Fibroblast of the conjunctiva (primary cell): ENCODE measurements around the gene DACH1.

ENCODE experiments used
- DNase-seq: peaks from one replicate; pipeline ENCODE4 v3.0.0-alpha.2; 2010; ENCODE audit warnings: low read depth

DACH1 gene

GRCh38 chr13:71774863-71775262 lies 92.1 kb downstream of the DACH1 start:
- DNase-seq: no peak

GRCh38 chr13:71773531-71773930 lies 93.5 kb downstream of the DACH1 start:
- no peak for DNase-seq

GRCh38 chr13:71772361-71772760 lies 94.6 kb downstream of the DACH1 start:
- DNase-seq: no peak

DNA sequence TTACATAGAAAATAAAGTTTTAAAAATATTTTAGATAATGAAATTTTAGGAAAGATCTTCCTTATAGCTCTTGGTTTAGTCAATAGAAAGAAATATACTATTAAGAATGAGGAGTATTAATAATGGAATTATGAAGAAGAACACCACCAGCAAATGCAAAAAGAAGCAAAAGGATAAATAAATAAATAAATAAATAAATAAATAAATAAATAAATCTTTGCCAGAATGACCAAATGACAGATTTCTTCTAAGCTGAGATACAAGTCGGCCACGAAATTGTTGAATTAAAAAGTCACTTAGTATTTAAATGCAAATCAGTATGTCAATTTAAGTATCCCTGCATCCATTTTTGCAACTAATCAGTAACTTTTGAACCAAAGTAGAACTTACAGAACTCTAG lies 95.9 kb downstream of the DACH1 start:
- DNase-seq: no peak

GRCh38 chr13:71770710-71771109 lies 96.3 kb downstream of the DACH1 start:
- no peak for DNase-seq

DNA sequence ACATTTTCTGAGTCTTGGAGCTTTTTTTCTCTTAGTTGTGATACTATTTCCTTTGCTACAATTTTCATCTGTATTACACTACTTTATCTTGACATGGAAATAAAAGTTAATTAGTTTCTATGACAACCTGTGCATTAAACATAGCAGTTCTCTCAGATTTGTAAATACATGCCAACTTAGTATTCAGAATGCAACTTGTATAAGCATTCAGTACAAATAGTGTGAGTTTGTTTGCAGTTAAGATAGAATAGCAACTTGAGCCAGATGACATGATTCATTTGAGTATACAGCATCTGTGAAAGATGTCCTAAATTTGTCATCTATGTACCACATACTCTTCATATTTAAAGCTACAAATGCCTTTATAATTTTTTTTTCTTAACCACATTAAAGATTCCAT lies 98.1 kb downstream of the DACH1 start:
- no peak for DNase-seq

GRCh38 chr13:71759651-71760511 lies 107.1 kb downstream of the DACH1 start:
- no peak for DNase-seq

- DNase-seq: no peak
These were observed 108.2 kb downstream of the DACH1 start for GRCh38 chr13:71758828-71759227.

DNA sequence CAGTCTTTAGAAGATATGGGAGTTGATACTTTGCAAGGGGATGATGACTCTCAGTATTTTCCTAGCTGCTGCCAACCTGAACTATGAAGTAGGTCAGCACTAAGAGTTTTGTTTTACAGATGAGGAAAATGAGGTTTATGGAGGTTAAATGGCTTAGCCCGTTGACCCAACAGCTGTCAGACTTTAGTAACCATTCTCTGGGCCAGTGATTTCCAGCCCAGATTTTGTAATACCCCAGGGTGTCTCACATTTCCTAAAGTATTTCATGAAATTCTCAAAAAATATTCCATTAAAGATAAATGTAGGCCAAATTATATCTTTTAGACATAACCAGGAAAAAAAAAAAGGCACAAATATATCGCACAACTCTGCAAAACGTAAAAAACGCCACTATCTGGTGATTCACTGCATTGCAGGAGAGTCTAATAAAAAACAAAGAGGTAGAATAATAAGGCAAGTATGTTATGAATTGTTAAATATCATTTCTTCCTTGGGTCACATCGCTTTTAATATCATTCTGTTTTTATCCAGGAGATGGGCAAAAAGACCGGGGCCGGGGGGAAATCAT lies 112.5 kb downstream of the DACH1 start:
- DNase-seq: peak; percentile 26

DNA sequence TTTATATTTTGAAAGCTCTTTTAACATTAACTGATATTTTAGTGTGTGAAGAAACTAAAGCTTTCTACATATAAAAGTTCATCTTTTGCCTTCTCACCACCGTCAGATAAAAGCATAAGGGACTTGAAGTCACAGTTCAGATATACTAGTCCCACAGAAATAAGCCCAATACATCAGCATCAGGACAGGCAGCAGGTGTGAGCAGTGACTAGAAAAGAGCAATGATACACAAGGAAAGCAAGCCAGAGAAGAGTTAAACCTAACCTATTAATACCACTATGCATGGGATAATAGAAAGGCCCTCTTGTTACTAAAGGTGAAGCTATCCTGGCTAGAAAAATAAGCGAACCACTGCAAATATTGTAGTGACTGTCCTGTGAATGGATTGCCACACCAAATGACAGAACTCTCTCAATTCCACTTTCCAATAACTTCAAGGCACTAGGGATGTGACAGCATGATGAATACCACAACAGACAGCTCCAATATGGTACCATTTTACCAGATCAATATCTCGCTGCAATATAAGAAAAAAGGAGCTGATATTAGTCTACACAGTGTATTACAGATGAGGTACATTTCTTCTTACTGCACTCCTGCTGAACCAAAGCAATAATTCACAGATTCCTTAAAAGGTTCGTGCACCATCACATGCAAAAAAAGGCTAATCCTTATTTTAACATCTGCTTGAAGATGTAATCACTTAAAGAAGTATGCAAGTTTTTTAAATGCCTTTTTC lies 114.1 kb downstream of the DACH1 start:
- DNase-seq: no peak

DNA sequence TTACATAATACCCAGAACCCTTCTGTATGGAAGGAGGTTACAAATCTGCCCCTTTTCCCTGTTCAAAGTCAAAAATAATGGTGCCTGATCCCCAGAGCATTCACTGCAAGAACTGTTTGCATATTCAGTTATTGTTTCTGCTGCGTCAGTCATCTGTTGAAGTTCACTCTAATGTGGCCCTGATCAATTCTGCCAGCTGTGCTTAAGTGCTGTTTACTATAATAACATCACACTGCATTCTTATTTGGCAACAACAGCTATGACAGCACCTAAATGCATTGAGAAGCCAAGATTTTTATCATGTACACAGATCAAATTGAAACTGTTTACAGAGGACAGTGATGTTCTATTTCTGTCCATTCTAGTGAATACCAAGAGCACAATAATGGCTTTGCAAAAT lies 115.9 kb downstream of the DACH1 start:
- peak; percentile 13 for DNase-seq

DNA sequence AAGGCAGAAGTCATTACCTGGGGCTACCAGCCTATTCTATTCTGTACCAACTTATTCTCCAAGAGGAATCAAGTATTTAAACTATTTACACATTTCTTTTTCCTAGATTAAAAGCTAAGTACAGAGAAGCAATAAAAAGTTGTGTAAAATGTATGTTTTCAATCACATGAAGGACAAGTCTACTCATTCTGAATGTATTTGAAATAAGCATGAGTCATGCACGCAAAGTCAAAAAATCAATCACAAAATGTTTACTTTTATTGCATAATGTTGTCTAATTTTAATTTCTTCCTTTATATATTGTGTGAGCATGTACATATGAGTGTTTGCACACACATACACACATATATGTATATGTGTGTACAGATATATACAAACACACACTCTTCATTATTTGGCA lies 136.7 kb downstream of the DACH1 start:
- DNase-seq: no peak

DNA sequence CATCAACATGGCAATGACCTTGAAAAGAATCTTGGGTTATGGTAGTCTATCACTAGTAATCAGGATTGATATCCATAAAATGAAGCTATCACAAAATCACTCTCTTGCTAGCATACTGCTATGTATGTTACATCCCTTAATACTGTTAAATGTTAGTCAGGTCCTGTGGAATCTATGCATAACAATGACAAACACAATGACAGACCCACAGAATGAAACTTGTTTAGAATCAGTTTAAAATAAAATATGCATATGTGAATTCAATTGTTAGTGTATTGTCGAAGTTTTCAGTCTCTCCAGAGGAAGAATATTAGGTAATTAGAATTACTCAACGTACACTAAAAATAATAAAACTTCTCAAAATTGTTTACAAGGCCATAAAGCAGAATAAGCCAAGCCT lies 137.6 kb downstream of the DACH1 start:
- no peak for DNase-seq

DNA sequence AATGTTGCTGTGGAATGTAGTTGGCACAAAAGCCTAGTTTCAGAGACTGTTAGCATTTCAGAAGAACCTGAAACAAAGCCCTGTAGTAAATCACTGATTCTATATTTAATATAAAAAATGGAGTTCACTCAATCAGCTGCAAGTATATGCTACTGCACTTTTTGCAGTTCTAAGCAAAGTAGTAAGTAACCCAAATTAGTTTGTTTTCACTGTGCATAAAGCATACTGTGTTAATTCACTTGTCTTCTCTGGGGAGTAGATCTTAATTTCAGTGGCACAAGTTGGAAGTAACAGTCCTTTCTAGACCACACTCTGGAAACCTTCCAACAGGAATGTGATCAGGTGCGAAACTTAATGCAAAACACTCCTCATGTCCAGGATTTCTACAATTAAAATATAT lies 139.3 kb downstream of the DACH1 start:
- DNase-seq: no peak

DNA sequence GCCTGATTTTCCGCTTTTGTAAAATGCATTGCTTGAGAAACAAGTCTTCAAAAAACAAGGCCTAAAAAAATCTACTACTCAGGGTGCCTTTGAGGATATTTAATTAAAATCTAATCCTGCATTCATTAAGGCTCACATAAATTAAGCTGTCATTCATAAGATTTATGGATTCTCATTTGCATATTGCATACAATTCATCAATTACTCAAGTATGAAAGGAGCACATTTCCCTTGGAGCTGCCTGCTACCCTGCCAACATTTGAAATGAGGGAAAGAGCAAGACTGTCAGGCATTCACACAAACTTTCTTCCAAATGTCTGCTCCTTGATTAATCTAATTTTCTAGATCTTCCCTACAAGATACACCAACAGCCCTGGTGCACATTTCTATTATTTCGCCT lies 140.0 kb downstream of the DACH1 start:
- no peak for DNase-seq

DNA sequence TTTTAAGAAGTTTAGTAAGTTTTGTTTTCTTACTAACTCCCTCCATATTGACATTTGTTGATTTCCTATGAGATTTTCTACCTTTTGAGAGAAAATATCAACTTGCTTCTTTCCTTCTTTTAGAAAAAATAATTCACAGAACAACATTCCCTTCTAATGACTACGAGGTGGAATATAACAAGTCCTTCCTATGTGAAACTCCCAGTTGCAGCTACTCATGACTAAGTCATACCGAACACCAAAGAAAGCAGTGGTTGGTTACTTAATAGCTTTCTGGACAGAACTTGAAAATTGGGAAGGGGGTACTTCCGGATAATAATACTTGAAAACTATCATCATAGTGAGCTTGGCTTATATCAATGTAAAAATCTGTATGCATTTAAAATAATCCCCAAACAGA lies 144.8 kb downstream of the DACH1 start:
- DNase-seq: no peak

GRCh38 chr13:71721104-71721503 lies 145.9 kb downstream of the DACH1 start:
- DNase-seq: no peak

- DNase-seq: no peak
These were observed 148.1 kb downstream of the DACH1 start for GRCh38 chr13:71718931-71719330.

DNA sequence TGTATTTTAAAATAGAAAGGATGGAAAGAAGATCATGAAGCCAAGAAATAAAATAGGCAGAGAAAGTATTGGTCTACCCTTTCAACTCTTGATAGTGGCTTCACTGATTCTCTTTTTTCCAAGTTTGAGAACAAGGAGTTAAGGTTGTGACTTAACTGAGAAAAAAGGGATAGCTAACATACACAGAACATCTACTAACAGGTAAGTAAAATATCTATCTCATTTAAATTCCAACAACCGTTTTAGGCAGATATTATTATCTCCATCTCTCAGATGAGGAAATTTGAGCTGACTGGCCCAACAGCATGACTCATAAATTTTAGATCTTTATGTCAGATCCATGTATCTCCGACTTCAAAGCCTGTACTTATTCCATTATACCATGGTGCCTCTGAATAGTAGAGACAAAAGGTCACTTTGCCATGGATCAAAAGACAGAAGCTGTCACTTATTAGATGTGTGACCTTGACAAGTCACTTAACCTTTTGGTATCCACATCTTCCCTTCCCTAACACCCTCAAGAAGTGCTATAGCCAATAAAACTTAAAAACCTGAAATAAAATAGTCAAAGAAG lies 152.1 kb downstream of the DACH1 start:
- no peak for DNase-seq

DNA sequence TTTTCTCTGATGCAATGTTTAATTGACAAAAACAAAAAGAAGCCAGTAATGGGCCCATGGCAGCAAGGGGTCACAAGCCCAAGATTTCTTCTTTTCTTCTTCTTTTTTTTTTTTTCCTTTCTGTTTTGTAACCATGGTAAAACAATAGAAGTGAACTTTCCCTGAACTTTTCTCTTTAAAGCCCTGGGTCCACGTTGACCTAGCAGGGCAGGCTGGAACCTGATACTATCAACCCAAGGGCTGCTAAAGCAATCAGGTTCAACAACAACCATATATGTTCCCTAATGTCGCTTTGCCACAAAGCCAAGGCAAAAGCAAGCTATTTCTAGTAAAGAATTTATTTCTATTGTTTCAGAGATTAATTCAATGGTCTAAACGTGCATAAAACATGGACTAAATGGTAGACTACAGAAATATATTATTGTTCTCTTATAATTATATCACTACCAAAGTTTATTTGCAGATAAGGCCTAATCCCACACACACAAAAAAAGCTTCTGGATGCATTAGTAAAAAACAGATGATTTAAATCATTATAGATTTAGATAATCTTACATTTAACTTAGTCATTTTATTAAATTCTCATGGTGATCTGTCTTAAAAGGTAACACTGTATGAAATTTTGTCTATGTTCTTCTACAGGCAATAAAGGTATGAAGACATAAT lies 153.9 kb downstream of the DACH1 start:
- no peak for DNase-seq

DNA sequence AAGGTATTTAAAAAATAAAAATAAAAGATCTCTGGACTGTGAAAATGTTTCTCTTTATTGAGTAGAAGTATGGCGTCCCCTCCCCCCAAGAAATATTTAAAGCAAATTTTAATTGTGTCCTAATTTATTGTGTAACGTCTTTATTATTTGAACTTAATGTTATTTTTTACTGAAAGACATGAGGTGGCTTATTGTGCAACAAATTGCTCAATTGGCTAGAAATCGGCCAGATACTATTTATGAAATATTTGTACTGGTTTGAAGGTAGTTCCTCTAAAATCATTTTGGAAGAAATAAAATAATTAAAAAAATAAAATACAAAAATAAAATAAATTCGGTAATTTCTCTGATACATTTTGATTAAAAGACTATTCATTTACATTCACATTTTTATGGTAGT lies 162.3 kb downstream of the DACH1 start:
- no peak for DNase-seq

DNA sequence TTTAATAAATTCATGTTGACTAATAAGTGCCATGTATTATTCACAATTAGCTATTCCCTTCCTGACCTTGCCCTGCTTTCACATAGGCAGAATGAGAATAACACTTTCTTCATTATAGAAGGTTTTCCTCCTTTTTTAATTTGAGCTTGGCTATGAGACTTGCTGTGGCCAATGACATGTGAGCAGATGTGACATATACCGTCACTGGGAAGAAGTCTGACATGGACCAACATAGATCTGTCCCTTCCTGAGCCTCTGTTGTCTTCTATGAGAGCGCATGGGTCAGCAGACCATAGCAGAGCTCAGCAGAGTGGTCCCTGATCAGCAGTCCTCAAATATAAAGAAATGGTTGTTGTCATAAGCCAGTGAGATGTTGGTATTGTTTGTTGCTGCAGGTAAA lies 163.9 kb downstream of the DACH1 start:
- no peak for DNase-seq
